OCI-LY7 (cell line): Measurements from ENCODE around the gene MON1A. TPM values are rescaled to one million over a fixed set of nuclear protein-coding genes. Genes with fewer than 3 reads are reported as not detected.
A peak's percentile ranks its signal among the peaks of the same experiment; 100 is the strongest.
"Not testable (repeated sequence)": the region's sequence is repeated elsewhere in the genome, so short reads cannot be mapped to it uniquely, and the experiment has no call there.

Experiments used
- BruUV-seq: library from RNA; stranded (reverse); fragments of 400-500 nt; replicated peaks from 2 replicates; lab custom pipeline; 2021; lab: Mats Ljungman, UMichigan
- CTCF ChIA-PET: fragments of 300-600 bp; sonication (Branson Sonifier 250); formaldehyde crosslinking; loops from one replicate; lab custom pipeline; 2022; ENCODE audit warnings: antibody characterized with exemption; ENCODE audit not compliant: unreplicated experiment; lab: Charles Lee
- POLR2A ChIA-PET: fragments of 300-600 bp; sonication (Branson Sonifier 250); formaldehyde crosslinking; loops from one replicate; lab custom pipeline; 2022; ENCODE audit warnings: antibody characterized with exemption; lab: Charles Lee
- DNase-seq: peaks from one replicate; pipeline ENCODE4 v3.0.0-alpha.2; 2015; ENCODE audit warnings: low spot score
- H2AFZ ChIP-seq: fragments of 200-600 bp; sonication (generic), shearing (Covaris generic); 2 replicates; pipeline ENCODE4 v1.6.1; 2014; ENCODE audit warnings: mild to moderate bottlenecking, antibody characterized with exemption, low read length, moderate library complexity
- H3K27ac ChIP-seq: fragments of 200-600 bp; sonication (generic); 2 replicates; pipeline ENCODE4 v1.5.1; 2014; ENCODE audit warnings: mixed run types, low read depth, mild to moderate bottlenecking, moderate library complexity, low read length, inconsistent platforms; ENCODE audit not compliant: poor library complexity, severe bottlenecking
- H3K36me3 ChIP-seq: fragments of 200-600 bp; sonication (generic); 2 replicates; pipeline ENCODE4 v1.6.1; 2014; ENCODE audit warnings: mild to moderate bottlenecking, antibody characterized with exemption, low read length, moderate library complexity, mixed read lengths; ENCODE audit not compliant: insufficient read depth
- H3K4me1 ChIP-seq: fragments of 200-600 bp; sonication (generic); 2 replicates; pipeline ENCODE4 v1.5.1; 2014; ENCODE audit warnings: mild to moderate bottlenecking, low read length; ENCODE audit not compliant: insufficient read depth, poor library complexity, severe bottlenecking
- H3K4me2 ChIP-seq: fragments of 200-600 bp; sonication (generic); 2 replicates; pipeline ENCODE4 v1.6.1; 2014; ENCODE audit warnings: mild to moderate bottlenecking, low read length
- H3K4me3 ChIP-seq: fragments of 200-600 bp; sonication (generic); 2 replicates; pipeline ENCODE4 v1.5.1; 2014; ENCODE audit warnings: mild to moderate bottlenecking, low read depth, low read length; ENCODE audit not compliant: poor library complexity, severe bottlenecking
- H3K79me2 ChIP-seq: fragments of 200-600 bp; sonication (generic); 2 replicates; pipeline ENCODE4 v1.6.1; 2016; ENCODE audit warnings: low read depth, mild to moderate bottlenecking, low read length, moderate library complexity, mixed read lengths; ENCODE audit not compliant: insufficient read depth
- H3K9me2 ChIP-seq: fragments of 200-600 bp; sonication (generic); 2 replicates; pipeline ENCODE4 v1.6.1; 2016; ENCODE audit warnings: mild to moderate bottlenecking, low read length, mixed read lengths; ENCODE audit not compliant: insufficient read depth
- H3K9me3 ChIP-seq: fragments of 200-600 bp; sonication (generic); 2 replicates; pipeline ENCODE4 v1.6.1; 2014; ENCODE audit warnings: mild to moderate bottlenecking, mixed run types, low read length, mixed read lengths
- H4K20me1 ChIP-seq: fragments of 200-600 bp; sonication (generic); 2 replicates; pipeline ENCODE4 v1.6.1; 2014; ENCODE audit warnings: mild to moderate bottlenecking, antibody characterized with exemption, low read length, moderate library complexity, mixed read lengths; ENCODE audit not compliant: insufficient read depth
- CTCF ChIP-seq: fragments of 200-600 bp; sonication (generic); conservative IDR thresholded peaks from 2 replicates; pipeline ENCODE4 v1.5.1; 2014; ENCODE audit warnings: mild to moderate bottlenecking, antibody characterized with exemption, low read length, moderate library complexity, mixed read lengths
- EZH2phosphoT487 ChIP-seq: fragments of 200-600 bp; sonication (generic); IDR thresholded peaks from 2 replicates; pipeline ENCODE4 v1.6.1; 2018; ENCODE audit warnings: low read depth, borderline replicate concordance, mild to moderate bottlenecking, mixed run types, antibody characterized with exemption, low read length, moderate library complexity, mixed read lengths
- intact Hi-C: fragments of 100-400 bp; cut with micrococcal nuclease; formaldehyde crosslinking; loops from one replicate; pipeline ENCODE4 v1.10.0; 2022; ENCODE audit not compliant: unreplicated experiment
- total RNA-seq, 2 experiments: library from RNA; depleted of rRNA in 1 of 2; stranded (reverse); fragments of >200 nt in 1 of 2; shearing (Covaris generic) in 1 of 2; gene quantifications; 2 replicates each; pipeline ENCODE4 v1.2.3, GENCODE V29; 2014 to 2022

Gene MON1A
- total RNA-seq, 2 experiments from 2014 or later = 7.3 to 10.4 TPM

GRCh38 chr3:49908373-49909199, 21.0 kb downstream of the MON1A start:
- TF ChIP-seq EZH2phosphoT487 (no peak), CTCF (no peak)
- ChIA-PET POLR2A (no interaction called here), CTCF (interaction anchor here (0.5 to 1.6 kb wide), 3 partner anchors 54 to 203 kb away, joined by 3 to 5 read pairs (median 4); no protein-coding TSS in a partner anchor)
- Histone ChIP-seq H4K20me1 (no peaks in the 10 kb centered on the region), H3K36me3 (0 out of 2 replicates have a peak, but pooled peaks cover 12% of the 10 kb centered on the region), H3K4me2 (no peak overlapping the region), H3K4me3 (no peak overlapping the region), H3K9me2 (no peaks in the 10 kb centered on the region), H3K9me3 (no peaks in the 10 kb centered on the region), H2AFZ (no peak overlapping the region), H3K27ac (no peak overlapping the region), H3K79me2 (no peaks in the 10 kb centered on the region), H3K4me1 (peaks cover 9% of the 10 kb centered on the region)
- BruUV-seq = no TSS peak
- intact Hi-C loops = loop anchor here (5.0 kb wide), 1 partner anchor 206 kb away; no protein-coding TSS in a partner anchor
- DNase-seq = no peak

- H3K27ac ChIP-seq = no peak overlapping the region
- peak overlapping the region; percentile 20; the same call in 1 of the 2 replicates for H3K4me2 ChIP-seq
- BruUV-seq = no TSS peak
- H3K4me1 ChIP-seq = peaks cover 13% of the 10 kb centered on the region
- no peak for TF ChIP-seq EZH2phosphoT487
- peak; percentile 84 for TF ChIP-seq CTCF
- H3K36me3 ChIP-seq = 0 out of 2 replicates have a peak, but pooled peaks cover 4% of the 10 kb centered on the region
- no peak overlapping the region for H2AFZ ChIP-seq
- no peaks in the 10 kb centered on the region for H3K9me2 ChIP-seq
- ChIA-PET POLR2A (interaction anchor here (1.1 kb wide), 1 partner anchor 28 kb away, joined by 4 read pairs; no protein-coding TSS in a partner anchor), CTCF (no interaction called here)
- H4K20me1 ChIP-seq = no peaks in the 10 kb centered on the region
- no peaks in the 10 kb centered on the region for H3K9me3 ChIP-seq
- peak; percentile 57 for DNase-seq
- H3K4me3 ChIP-seq = no peak overlapping the region
- intact Hi-C loops = loop anchor here (1.0 to 5.0 kb wide), 3 partner anchors 65 to 204 kb away; no protein-coding TSS in a partner anchor
- H3K79me2 ChIP-seq = no peaks in the 10 kb centered on the region
Observed at GRCh38 chr3:49906073-49906743, 23.4 kb downstream of the MON1A start.

GRCh38 chr3:49904448-49904847, 25.2 kb downstream of the MON1A start:
- BruUV-seq, H3K79me2 ChIP-seq, H3K9me3 ChIP-seq, H4K20me1 ChIP-seq, CTCF ChIA-PET, H3K4me2 ChIP-seq, H2AFZ ChIP-seq, H3K9me2 ChIP-seq, H3K4me3 ChIP-seq, H3K27ac ChIP-seq, DNase-seq, H3K36me3 ChIP-seq: not testable (repeated sequence)
- H3K4me1 ChIP-seq = peaks cover 27% of the 10 kb centered on the region
- POLR2A ChIA-PET = interaction anchor here (0.7 kb wide), 1 partner anchor 1662 kb away, joined by 3 read pairs; no protein-coding TSS in a partner anchor
- intact Hi-C loops = loop anchor here (5.0 kb wide), 1 partner anchor 47 kb away; the partner anchor contains the start of gene TRAIP
